ENCODE results near the gene FBLN7.

- TF ChIP-seq CTCF (tag by site-specific recombination; IDR thresholded peaks at IDR 0.05), result no peak
- TF ChIP-seq ZNF664 (tag by site-specific recombination; IDR thresholded peaks at IDR 0.05), result no peak
- no peak for TF ChIP-seq ZNF704 (tag by site-specific recombination; IDR thresholded peaks at IDR 0.05)
- no peak for TF ChIP-seq ZFP41 (tag by site-specific recombination; IDR thresholded peaks at IDR 0.05; ENCODE audit: borderline replicate concordance)
- TF ChIP-seq ZNF701 (tag by site-specific recombination; IDR thresholded peaks at IDR 0.05), result no peak
- no peak for TF ChIP-seq SETDB1 (IDR thresholded peaks at IDR 0.05; ENCODE audit: insufficient read length, low read length)
- TF ChIP-seq ZNF19 (tag by site-specific recombination; IDR thresholded peaks at IDR 0.05; ENCODE audit: low read depth), result no peak
- no peak for TF ChIP-seq ZNF785 (tag by site-specific recombination; IDR thresholded peaks at IDR 0.05)
- no peak for TF ChIP-seq ZNF211 (tag by site-specific recombination; IDR thresholded peaks at IDR 0.05; ENCODE audit: low read depth)
- no peak for TF ChIP-seq REST (tag by site-specific recombination; IDR thresholded peaks at IDR 0.05)
- TF ChIP-seq ZFHX2 (tag by site-specific recombination; conservative IDR thresholded peaks at IDR 0.05), result no peak
- no peak for TF ChIP-seq ZNF488 (tag by site-specific recombination; IDR thresholded peaks at IDR 0.05)
- no peak for TF ChIP-seq ZNF629 (tag by site-specific recombination; IDR thresholded peaks at IDR 0.05)
These were observed 78.0 kb downstream of the FBLN7 start for GRCh38 chr2:112216167-112216566.

Data from HEK293 (cell line).